ENCODE measurements around the gene WDR35.
"Not testable (repeated sequence)": the region's sequence is repeated elsewhere in the genome, so short reads cannot be mapped to it uniquely, and the experiment has no call there.

GRCh38 chr2:19924526-19924925, 65.4 kb downstream of the WDR35 start:
- not testable (repeated sequence) for TF ChIP-seq CTCF (conservative IDR thresholded peaks at IDR 0.05 in 1 of 2, IDR thresholded peaks at IDR 0.05 in 1 of 2; ENCODE audit: extremely low read depth in 1 of 2, insufficient read depth in 1 of 2, low read depth in 1 of 2, low read length in 2 of 2); EZH2 (IDR thresholded peaks at IDR 0.05; ENCODE audit: borderline replicate concordance, low read length)
